Activated T-cell treated with anti-CD3 and anti-CD28 coated beads, Interleukin-2, amount 50 U/mL, for 24 hours (primary cell): ENCODE measurements around the gene PTPRU.
"Not testable (repeated sequence)": the region's sequence is repeated elsewhere in the genome, so short reads cannot be mapped to it uniquely, and the experiment has no call there.

Source experiments
- DNase-seq: peaks from one replicate; pipeline ENCODE4 v3.0.0-alpha.2; 2020
- H3K27ac Mint-ChIP-seq: 2 replicates; pipeline ENCODE4 v1.8.0; 2020; ENCODE audit warnings: mild to moderate bottlenecking, mixed read lengths
- H3K27me3 Mint-ChIP-seq: 2 replicates; pipeline ENCODE4 v1.8.0; 2020; ENCODE audit warnings: mixed read lengths
- H3K36me3 Mint-ChIP-seq: 2 replicates; pipeline ENCODE4 v1.8.0; 2020; ENCODE audit warnings: low read depth, mixed read lengths
- H3K4me1 Mint-ChIP-seq: 2 replicates; pipeline ENCODE4 v1.8.0; 2020; ENCODE audit warnings: low read depth, mixed read lengths
- H3K4me3 Mint-ChIP-seq: 2 replicates; pipeline ENCODE4 v1.8.0; 2020; ENCODE audit warnings: mild to moderate bottlenecking, moderate library complexity, mixed read lengths
- H3K9me3 Mint-ChIP-seq: 2 replicates; pipeline ENCODE4 v1.8.0; 2020; ENCODE audit warnings: mixed read lengths

PTPRU gene

DNA sequence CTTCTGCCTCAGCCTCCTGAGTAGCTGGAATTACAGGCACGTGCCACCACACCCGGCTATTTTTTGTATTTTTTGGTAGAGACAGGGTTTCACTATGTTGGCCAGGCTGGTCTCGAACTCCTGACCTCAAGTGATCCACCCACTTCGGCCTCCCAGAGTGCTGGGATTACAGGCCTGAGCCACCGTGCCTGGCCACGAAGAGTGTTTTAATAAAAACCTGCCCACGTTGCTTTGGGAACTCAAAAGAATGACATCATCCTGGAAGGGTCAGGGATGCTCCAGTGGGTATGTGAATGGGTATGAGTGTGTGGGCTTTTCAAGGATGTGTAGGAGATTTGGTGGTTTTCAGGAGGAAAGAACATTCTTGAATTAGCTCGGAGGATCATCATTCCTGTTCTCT is 78.4 kb downstream of the PTPRU start:
- not testable (repeated sequence) for H3K9me3 Mint-ChIP-seq, H3K4me1 Mint-ChIP-seq, DNase-seq, H3K36me3 Mint-ChIP-seq, H3K4me3 Mint-ChIP-seq, H3K27me3 Mint-ChIP-seq, H3K27ac Mint-ChIP-seq

DNA sequence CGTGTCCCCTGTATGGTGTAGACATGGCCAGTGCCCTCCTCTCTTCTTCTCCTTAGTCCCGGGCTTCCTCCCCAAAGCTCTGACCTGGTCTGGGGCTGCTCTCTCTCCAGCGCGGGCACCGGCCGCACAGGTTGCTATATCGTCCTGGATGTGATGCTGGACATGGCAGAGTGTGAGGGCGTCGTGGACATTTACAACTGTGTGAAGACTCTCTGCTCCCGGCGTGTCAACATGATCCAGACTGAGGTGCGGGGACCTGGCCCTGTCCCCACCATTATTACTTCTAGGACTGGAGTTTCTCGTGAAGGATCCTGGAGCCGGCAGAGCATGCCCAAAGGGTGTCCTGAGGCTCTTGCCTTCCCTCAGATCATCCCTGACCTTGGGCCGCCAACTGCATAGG is 78.9 kb downstream of the PTPRU start:
- Mint-ChIP-seq H3K4me1 (no peaks in the 10 kb centered on the region), H3K4me3 (no peak overlapping the region)

DNA sequence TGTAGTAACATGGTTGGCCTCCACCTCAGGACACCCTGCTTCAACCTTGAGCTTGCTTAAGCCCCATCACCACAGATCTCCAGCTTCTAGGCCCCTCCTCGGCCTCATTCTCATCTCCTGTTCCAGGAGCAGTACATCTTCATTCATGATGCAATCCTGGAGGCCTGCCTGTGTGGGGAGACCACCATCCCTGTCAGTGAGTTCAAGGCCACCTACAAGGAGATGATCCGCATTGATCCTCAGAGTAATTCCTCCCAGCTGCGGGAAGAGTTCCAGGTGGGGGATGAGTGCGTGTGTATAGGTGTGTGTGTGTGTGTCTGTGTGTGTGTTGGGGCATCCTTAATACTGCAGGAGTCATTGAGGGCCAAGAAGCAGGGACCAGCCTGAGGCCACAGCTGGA is 79.6 kb downstream of the PTPRU start:
- DNase-seq = no peak
- H3K27ac Mint-ChIP-seq = no peak overlapping the region
- H3K4me1 Mint-ChIP-seq = no peaks in the 10 kb centered on the region
- H3K9me3 Mint-ChIP-seq = no peaks in the 10 kb centered on the region
- H3K4me3 Mint-ChIP-seq = no peak overlapping the region
- no peaks in the 10 kb centered on the region for H3K36me3 Mint-ChIP-seq
- no peaks in the 10 kb centered on the region for H3K27me3 Mint-ChIP-seq

More for the DNA sequence above, 78.9 kb downstream of the PTPRU start:
- Mint-ChIP-seq H3K9me3 (no peaks in the 10 kb centered on the region), H3K27ac (no peak overlapping the region), H3K27me3 (no peaks in the 10 kb centered on the region), H3K36me3 (no peaks in the 10 kb centered on the region)
- no peak for DNase-seq

GRCh38 chr1:29317063-29317915 is 81.0 kb downstream of the PTPRU start:
- Mint-ChIP-seq H3K27ac (no peak overlapping the region), H3K27me3 (no peaks in the 10 kb centered on the region), H3K36me3 (no peaks in the 10 kb centered on the region), H3K4me3 (no peak overlapping the region), H3K4me1 (no peaks in the 10 kb centered on the region), H3K9me3 (no peaks in the 10 kb centered on the region)
- no peak for DNase-seq

DNA sequence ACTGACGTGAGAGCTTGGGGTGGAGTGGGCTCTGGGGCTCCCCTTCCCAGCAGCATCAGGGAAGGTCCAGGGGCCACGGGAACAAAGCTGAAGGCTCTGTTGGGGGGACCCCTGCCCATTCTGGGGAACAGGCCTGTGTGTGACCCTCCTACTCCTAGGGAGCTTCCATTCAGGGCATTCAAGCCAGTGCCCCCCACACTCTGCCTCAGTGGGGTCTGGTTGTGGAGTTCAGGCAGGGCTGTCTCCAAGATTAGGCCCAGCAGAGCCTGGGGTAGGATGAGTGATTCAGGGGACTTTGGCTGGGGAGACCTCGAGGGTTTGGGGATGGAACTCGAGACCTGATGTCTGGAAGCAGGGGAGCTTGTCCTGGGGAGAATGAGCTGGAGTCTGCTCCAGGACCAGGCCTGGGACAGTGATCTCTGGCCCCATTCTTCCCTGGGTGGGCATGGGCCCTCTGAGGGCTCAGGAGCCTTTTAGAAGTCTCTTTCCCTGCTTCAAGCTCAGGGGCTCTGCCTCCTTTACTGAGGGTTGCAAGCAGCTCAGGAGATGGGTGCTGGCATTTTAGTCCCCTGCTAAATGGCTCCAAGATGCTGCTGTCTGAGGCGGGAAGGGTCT is 81.7 kb downstream of the PTPRU start:
- Mint-ChIP-seq H3K27ac (no peak overlapping the region), H3K4me3 (no peak overlapping the region), H3K36me3 (no peaks in the 10 kb centered on the region), H3K27me3 (no peaks in the 10 kb centered on the region), H3K9me3 (no peaks in the 10 kb centered on the region), H3K4me1 (no peaks in the 10 kb centered on the region)
- no peak for DNase-seq

DNA sequence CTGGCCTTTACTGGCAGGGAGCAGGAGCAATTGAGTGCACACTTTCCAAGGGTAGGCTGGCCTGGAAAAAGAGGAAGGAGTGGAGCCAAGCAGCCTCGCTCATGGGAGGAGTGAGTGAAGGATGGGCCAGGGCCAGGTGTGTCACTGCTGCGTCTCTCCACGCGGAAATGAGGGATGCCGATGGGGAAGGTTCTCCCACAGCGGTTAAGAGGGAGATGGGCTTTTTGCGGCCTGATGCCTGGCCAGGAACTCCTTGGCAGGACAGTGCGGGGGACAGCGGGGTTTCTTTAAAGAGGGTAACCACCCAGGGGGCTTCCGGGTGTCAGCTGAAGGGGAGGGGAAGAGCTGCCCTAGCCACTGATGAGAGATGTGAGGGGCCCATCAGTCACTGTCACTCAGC is 82.4 kb downstream of the PTPRU start:
- no peak overlapping the region for H3K27ac Mint-ChIP-seq
- H3K4me3 Mint-ChIP-seq = no peak overlapping the region
- no peaks in the 10 kb centered on the region for H3K4me1 Mint-ChIP-seq

GRCh38 chr1:29319300-29320110 is 83.2 kb downstream of the PTPRU start:
- no peaks in the 10 kb centered on the region for H3K4me1 Mint-ChIP-seq
- no peaks in the 10 kb centered on the region for H3K9me3 Mint-ChIP-seq
- H3K4me3 Mint-ChIP-seq = no peak overlapping the region
- H3K36me3 Mint-ChIP-seq = no peaks in the 10 kb centered on the region
- no peak overlapping the region for H3K27ac Mint-ChIP-seq
- no peak for DNase-seq
- no peaks in the 10 kb centered on the region for H3K27me3 Mint-ChIP-seq

More for the DNA sequence above, 82.4 kb downstream of the PTPRU start:
- Mint-ChIP-seq H3K27me3 (no peaks in the 10 kb centered on the region), H3K36me3 (no peaks in the 10 kb centered on the region), H3K9me3 (no peaks in the 10 kb centered on the region)
- no peak for DNase-seq

GRCh38 chr1:29320156-29320940 is 84.0 kb downstream of the PTPRU start:
- no peak overlapping the region for H3K27ac Mint-ChIP-seq
- H3K27me3 Mint-ChIP-seq = no peaks in the 10 kb centered on the region

DNA sequence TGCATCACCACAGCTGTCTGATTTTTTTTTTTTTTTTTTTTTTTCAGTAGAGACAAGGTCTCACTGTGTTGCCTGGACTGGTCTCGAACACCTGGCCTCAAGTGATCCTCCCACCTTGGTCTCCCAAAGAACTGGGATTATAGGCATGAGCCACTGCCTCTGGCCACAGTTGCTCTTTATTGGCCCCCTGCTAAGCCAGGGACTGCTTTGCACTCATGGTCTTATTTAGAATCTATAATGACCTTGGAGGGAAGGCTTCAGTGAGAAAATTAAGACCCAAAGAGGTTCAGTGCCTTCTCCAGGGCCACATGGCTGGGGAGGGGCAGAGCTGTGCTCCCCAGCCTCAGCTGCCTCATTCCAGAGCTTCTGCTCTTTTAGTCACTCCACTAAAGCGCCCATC is 84.9 kb downstream of the PTPRU start:
- no peak for DNase-seq
- Mint-ChIP-seq H3K9me3 (no peaks in the 10 kb centered on the region), H3K27me3 (no peaks in the 10 kb centered on the region), H3K4me1 (no peaks in the 10 kb centered on the region), H3K27ac (no peak overlapping the region), H3K4me3 (no peak overlapping the region), H3K36me3 (no peaks in the 10 kb centered on the region)

More at GRCh38 chr1:29320156-29320940, 84.0 kb downstream of the PTPRU start:
- DNase-seq = no peak
- no peaks in the 10 kb centered on the region for H3K4me1 Mint-ChIP-seq
- no peaks in the 10 kb centered on the region for H3K9me3 Mint-ChIP-seq
- H3K36me3 Mint-ChIP-seq = no peaks in the 10 kb centered on the region
- no peak overlapping the region for H3K4me3 Mint-ChIP-seq

GRCh38 chr1:29322147-29322694 is 85.9 kb downstream of the PTPRU start:
- Mint-ChIP-seq H3K27me3 (no peaks in the 10 kb centered on the region), H3K27ac (no peak overlapping the region), H3K4me3 (no peak overlapping the region), H3K4me1 (no peaks in the 10 kb centered on the region), H3K36me3 (no peaks in the 10 kb centered on the region), H3K9me3 (no peaks in the 10 kb centered on the region)
- no peak for DNase-seq

DNA sequence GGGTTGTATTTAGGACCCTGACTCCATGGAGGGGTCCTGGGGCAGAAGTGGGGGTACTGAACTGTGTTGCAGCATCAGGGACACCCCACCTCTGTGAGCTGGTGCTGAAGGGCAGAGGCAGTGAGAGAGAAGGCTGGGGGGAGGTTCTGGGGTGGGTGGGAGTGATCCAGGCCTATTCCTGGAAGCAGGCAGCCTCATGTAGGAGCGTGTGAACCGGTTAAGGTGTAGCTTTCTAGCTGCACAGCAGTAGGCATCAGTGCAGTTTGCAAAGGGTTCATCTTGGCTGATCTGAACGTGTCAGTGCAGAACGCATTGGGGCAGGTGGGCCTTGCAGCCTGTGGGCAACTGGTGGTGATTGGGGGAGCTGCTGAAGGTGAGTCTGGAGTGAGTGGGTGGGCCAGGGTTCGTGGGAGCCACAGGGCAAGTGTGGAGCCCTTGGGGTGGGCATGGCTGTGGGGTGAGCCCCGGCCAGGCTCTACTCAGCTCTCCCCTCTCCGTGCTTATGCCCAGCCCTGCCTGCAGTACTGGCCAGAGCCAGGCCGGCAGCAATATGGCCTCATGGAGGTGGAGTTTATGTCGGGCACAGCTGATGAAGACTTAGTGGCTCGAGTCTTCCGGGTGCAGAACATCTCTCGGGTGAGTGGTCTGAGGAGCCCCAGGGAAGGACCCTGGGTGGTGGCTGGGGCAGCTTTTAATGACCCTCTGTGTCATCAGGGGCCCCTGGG is 86.7 kb downstream of the PTPRU start:
- Mint-ChIP-seq H3K27me3 (no peaks in the 10 kb centered on the region), H3K36me3 (no peaks in the 10 kb centered on the region), H3K4me1 (no peaks in the 10 kb centered on the region), H3K27ac (no peak overlapping the region), H3K4me3 (no peak overlapping the region), H3K9me3 (no peaks in the 10 kb centered on the region)
- no peak for DNase-seq

DNA sequence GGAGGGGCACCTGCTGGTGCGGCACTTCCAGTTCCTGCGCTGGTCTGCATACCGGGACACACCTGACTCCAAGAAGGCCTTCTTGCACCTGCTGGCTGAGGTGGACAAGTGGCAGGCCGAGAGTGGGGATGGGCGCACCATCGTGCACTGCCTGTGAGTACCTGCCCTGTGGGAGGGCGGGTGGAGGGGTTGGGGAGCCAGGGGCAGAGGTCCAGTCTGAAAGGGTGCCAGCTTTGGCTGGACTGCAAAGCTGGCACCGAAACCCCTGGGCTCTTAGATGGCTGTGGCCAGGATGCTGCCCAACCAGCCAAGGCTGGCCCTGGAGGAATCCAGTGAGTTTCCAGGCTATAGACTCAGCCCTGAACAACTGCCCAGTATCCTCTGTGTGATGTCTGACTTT is 87.3 kb downstream of the PTPRU start:
- Mint-ChIP-seq H3K27me3 (no peaks in the 10 kb centered on the region), H3K4me1 (no peaks in the 10 kb centered on the region), H3K4me3 (no peak overlapping the region), H3K36me3 (no peaks in the 10 kb centered on the region), H3K27ac (no peak overlapping the region), H3K9me3 (no peaks in the 10 kb centered on the region)
- DNase-seq = no peak

DNA sequence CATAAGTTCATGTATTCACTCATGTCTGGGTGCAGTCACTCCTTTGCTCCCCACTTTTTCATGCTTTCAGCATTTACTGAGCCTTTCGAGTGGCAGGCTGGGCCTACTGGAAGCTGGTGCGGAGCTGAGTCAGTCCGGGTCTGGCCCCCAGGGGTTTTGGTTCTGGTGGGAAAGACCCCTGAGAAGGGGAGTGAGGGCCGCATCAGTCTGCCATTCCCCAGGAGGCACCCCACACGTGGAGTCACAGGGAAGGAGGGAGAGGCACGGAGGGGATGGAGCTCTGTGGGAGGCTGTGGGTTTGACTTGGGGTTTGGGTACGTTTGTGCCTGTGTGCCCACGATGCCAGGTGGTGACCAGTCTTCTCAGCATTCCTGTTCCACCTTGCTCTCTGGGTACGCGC is 87.9 kb downstream of the PTPRU start:
- Mint-ChIP-seq H3K4me3 (no peak overlapping the region), H3K36me3 (no peaks in the 10 kb centered on the region), H3K27me3 (no peaks in the 10 kb centered on the region), H3K9me3 (no peaks in the 10 kb centered on the region), H3K27ac (no peak overlapping the region), H3K4me1 (no peaks in the 10 kb centered on the region)
- no peak for DNase-seq
